SK-N-SH treated with all-trans-retinoic acid at 6 μM for 48 hours (cell line): Measurements from ENCODE around the gene FMN1.

Source experiments
- ATAC-seq: fragments of 200-7000 bp; cut with Tn5 transposase; 3 replicates; pipeline ENCODE4 v1.9.1; 2020; ENCODE audit warnings: mild to moderate bottlenecking, moderate library complexity
- ARNTL ChIP-seq: fragments of 450-650 bp; formaldehyde crosslinking; IDR thresholded peaks from 2 replicates; pipeline ENCODE4 v1.5.0; 2020; ENCODE audit warnings: low read depth, mild to moderate bottlenecking, moderate library complexity, borderline replicate concordance
- BACH2 ChIP-seq: fragments of 250-450 bp; sonication (Bioruptor Pico); IDR thresholded peaks from 2 replicates; pipeline ENCODE4 v1.9.0; 2021; ENCODE audit warnings: mild to moderate bottlenecking, borderline replicate concordance
- CREB5 ChIP-seq: fragments of 250-450 bp; sonication (Bioruptor Pico); IDR thresholded peaks from 2 replicates; pipeline ENCODE4 v1.5.1; 2020; ENCODE audit warnings: low read depth, mild to moderate bottlenecking, moderate library complexity
- CSDC2 ChIP-seq: fragments of 250-450 bp; sonication (Bioruptor Pico); IDR thresholded peaks from 2 replicates; pipeline ENCODE4 v1.5.0; 2020; ENCODE audit warnings: mild to moderate bottlenecking, moderate library complexity
- CSRNP3 ChIP-seq: fragments of 250-450 bp; sonication (Bioruptor Pico); IDR thresholded peaks from 2 replicates; pipeline ENCODE4 v1.5.1; 2021; ENCODE audit warnings: mild to moderate bottlenecking, moderate library complexity
- ESRRG ChIP-seq: fragments of 250-450 bp; sonication (Bioruptor Pico); IDR thresholded peaks from 2 replicates; pipeline ENCODE4 v1.6.1; 2021; ENCODE audit warnings: mild to moderate bottlenecking
- GLIS3 ChIP-seq: fragments of 250-450 bp; sonication (Bioruptor Pico); IDR thresholded peaks from 2 replicates; pipeline ENCODE4 v1.5.0; 2020; ENCODE audit warnings: mild to moderate bottlenecking, moderate library complexity
- ISL1 ChIP-seq: fragments of 250-450 bp; sonication (Bioruptor Pico); IDR thresholded peaks from 2 replicates; pipeline ENCODE4 v2.1.2; 2022; ENCODE audit warnings: mild to moderate bottlenecking, moderate library complexity
- OSR1 ChIP-seq: fragments of 250-450 bp; sonication (Bioruptor Pico); IDR thresholded peaks from 2 replicates; pipeline ENCODE4 v1.8.0; 2022; ENCODE audit warnings: moderate library complexity, mild to moderate bottlenecking, inconsistent platforms
- PATZ1 ChIP-seq: fragments of 250-450 bp; sonication (Bioruptor Pico); IDR thresholded peaks from 2 replicates; pipeline ENCODE4 v1.8.0; 2020; ENCODE audit warnings: mild to moderate bottlenecking, moderate library complexity, borderline replicate concordance
- POU6F1 ChIP-seq: fragments of 250-450 bp; sonication (Bioruptor Pico); IDR thresholded peaks from 2 replicates; pipeline ENCODE4 v1.8.0; 2021; ENCODE audit warnings: low read depth, mild to moderate bottlenecking, moderate library complexity, borderline replicate concordance
- PPARA ChIP-seq: fragments of 250-450 bp; sonication (Bioruptor Pico); IDR thresholded peaks from 2 replicates; pipeline ENCODE4 v1.5.0; 2020; ENCODE audit warnings: mild to moderate bottlenecking, borderline replicate concordance
- RARB ChIP-seq: fragments of 250-450 bp; sonication (Bioruptor Pico); IDR thresholded peaks from 2 replicates; pipeline ENCODE4 v1.8.0; 2021; ENCODE audit warnings: mild to moderate bottlenecking, moderate library complexity
- SNAI2 ChIP-seq: fragments of 250-450 bp; sonication (Bioruptor Pico); IDR thresholded peaks from 2 replicates; pipeline ENCODE4 v1.5.0; 2020; ENCODE audit warnings: mild to moderate bottlenecking, moderate library complexity
- TCF4 ChIP-seq: fragments of 250-450 bp; sonication (Bioruptor Pico); IDR thresholded peaks from 2 replicates; pipeline ENCODE4 v1.8.0; 2021; ENCODE audit warnings: mild to moderate bottlenecking, moderate library complexity, borderline replicate concordance
- TOX ChIP-seq: fragments of 250-450 bp; sonication (Bioruptor Pico); IDR thresholded peaks from 2 replicates; pipeline ENCODE4 v1.8.0; 2021; ENCODE audit warnings: mild to moderate bottlenecking, moderate library complexity, borderline replicate concordance
- TSHZ2 ChIP-seq: fragments of 250-450 bp; sonication (Bioruptor Pico); IDR thresholded peaks from 2 replicates; pipeline ENCODE4 v1.5.0; 2020; ENCODE audit warnings: mild to moderate bottlenecking, moderate library complexity
- ZC3H10 ChIP-seq: fragments of 250-450 bp; sonication (Bioruptor Pico); IDR thresholded peaks from 2 replicates; pipeline ENCODE4 v1.5.1; 2021; ENCODE audit warnings: mild to moderate bottlenecking, moderate library complexity
- ZFP3 ChIP-seq: fragments of 250-450 bp; sonication (Bioruptor Pico); IDR thresholded peaks from 2 replicates; pipeline ENCODE4 v1.5.0; 2020; ENCODE audit warnings: mild to moderate bottlenecking, moderate library complexity
- ZFP30 ChIP-seq: fragments of 450-650 bp; formaldehyde crosslinking; IDR thresholded peaks from 2 replicates; pipeline ENCODE4 v1.5.0; 2022; ENCODE audit warnings: mild to moderate bottlenecking, moderate library complexity
- ZNF565 ChIP-seq: fragments of 450-650 bp; formaldehyde crosslinking; conservative IDR thresholded peaks from 2 replicates; pipeline ENCODE4 v1.5.0; 2020; ENCODE audit warnings: low read depth, mild to moderate bottlenecking, moderate library complexity
- ZNF70 ChIP-seq: fragments of 450-650 bp; formaldehyde crosslinking; IDR thresholded peaks from 2 replicates; pipeline ENCODE4 v1.5.0; 2020; ENCODE audit warnings: mild to moderate bottlenecking, moderate library complexity
- ZNF8 ChIP-seq: fragments of 450-650 bp; formaldehyde crosslinking; IDR thresholded peaks from 2 replicates; pipeline ENCODE4 v1.5.0; 2020; ENCODE audit warnings: mild to moderate bottlenecking, moderate library complexity

The FMN1 gene

GRCh38 chr15:32957219-32957618, 237.3 kb downstream of the FMN1 start:
- no peak for ATAC-seq
- TF ChIP-seq ZFP30 (CRISPR knock-in tag): no peak
- TF ChIP-seq SNAI2: no peak
- no peak for TF ChIP-seq ZFP3 (CRISPR knock-in tag)
- no peak for TF ChIP-seq PPARA
- TF ChIP-seq TCF4 (CRISPR knock-in tag): no peak
- TF ChIP-seq BACH2 (CRISPR knock-in tag): no peak
- TF ChIP-seq ESRRG (CRISPR knock-in tag): no peak
- no peak for TF ChIP-seq CSRNP3 (CRISPR knock-in tag)
- no peak for TF ChIP-seq TOX (CRISPR knock-in tag)
- no peak for TF ChIP-seq ISL1 (CRISPR knock-in tag)
- no peak for TF ChIP-seq PATZ1 (CRISPR knock-in tag)
- no peak for TF ChIP-seq ZNF565 (CRISPR knock-in tag)
- no peak for TF ChIP-seq ARNTL
- no peak for TF ChIP-seq ZC3H10 (CRISPR knock-in tag)
- TF ChIP-seq CREB5 (CRISPR knock-in tag): no peak
- no peak for TF ChIP-seq CSDC2
- no peak for TF ChIP-seq POU6F1 (CRISPR knock-in tag)
- TF ChIP-seq RARB (CRISPR knock-in tag): no peak
- TF ChIP-seq GLIS3: no peak
- no peak for TF ChIP-seq OSR1 (CRISPR knock-in tag)
- TF ChIP-seq, all 23 proteins: peak for 0

GRCh38 chr15:32956711-32957110, 237.8 kb downstream of the FMN1 start:
- ATAC-seq: no peak
- TF ChIP-seq ZNF70 (CRISPR knock-in tag): no peak
- TF ChIP-seq CSRNP3 (CRISPR knock-in tag): no peak
- TF ChIP-seq OSR1 (CRISPR knock-in tag): no peak
- TF ChIP-seq ARNTL: no peak
- TF ChIP-seq CREB5 (CRISPR knock-in tag): no peak
- no peak for TF ChIP-seq ZNF8

GRCh38 chr15:32956006-32956405, 238.5 kb downstream of the FMN1 start:
- ATAC-seq: peak; percentile 70
- TF ChIP-seq TSHZ2 (CRISPR knock-in tag) (no peak), ZNF70 (CRISPR knock-in tag) (no peak), POU6F1 (CRISPR knock-in tag) (no peak), CSRNP3 (CRISPR knock-in tag) (no peak)
